Ishikawa (cell line): ENCODE data around the gene GHRHR.

Source experiments
- CEBPB ChIP-seq: IDR thresholded peaks from 2 replicates; pipeline ENCODE4 v1.6.1; 2012
- CREB1 ChIP-seq: IDR thresholded peaks from 2 replicates; pipeline ENCODE4 v1.6.1; 2012; ENCODE audit warnings: low read depth
- EGR1 ChIP-seq: IDR thresholded peaks from 2 replicates; pipeline ENCODE4 v1.6.1; 2012
- EP300 ChIP-seq: IDR thresholded peaks from 2 replicates; pipeline ENCODE4 v1.6.1; 2012; ENCODE audit warnings: borderline replicate concordance
- FOXM1 ChIP-seq: IDR thresholded peaks from 2 replicates; pipeline ENCODE4 v1.6.1; 2012; ENCODE audit warnings: low read depth, borderline replicate concordance
- RAD21 ChIP-seq: IDR thresholded peaks from 2 replicates; pipeline ENCODE4 v1.6.1; 2012; ENCODE audit warnings: low read depth
- TAF1 ChIP-seq: IDR thresholded peaks from 2 replicates; pipeline ENCODE4 v1.6.1; 2012; ENCODE audit warnings: low read depth, mild to moderate bottlenecking
- TCF12 ChIP-seq: IDR thresholded peaks from 2 replicates; pipeline ENCODE4 v1.6.1; 2012; ENCODE audit warnings: low read depth
- TEAD4 ChIP-seq: IDR thresholded peaks from 2 replicates; pipeline ENCODE4 v1.6.1; 2012
- YY1 ChIP-seq: IDR thresholded peaks from 2 replicates; pipeline ENCODE4 v1.6.1; 2012; ENCODE audit warnings: low read depth
- TF ChIP-seq, protein P1 (sequence below): IDR thresholded peaks from 2 replicates; pipeline ENCODE4 v1.6.1; 2012; ENCODE audit warnings: low read depth, mild to moderate bottlenecking
- TF ChIP-seq, protein P2 (sequence below): IDR thresholded peaks from 2 replicates; pipeline ENCODE4 v1.6.1; 2012

DNA sequence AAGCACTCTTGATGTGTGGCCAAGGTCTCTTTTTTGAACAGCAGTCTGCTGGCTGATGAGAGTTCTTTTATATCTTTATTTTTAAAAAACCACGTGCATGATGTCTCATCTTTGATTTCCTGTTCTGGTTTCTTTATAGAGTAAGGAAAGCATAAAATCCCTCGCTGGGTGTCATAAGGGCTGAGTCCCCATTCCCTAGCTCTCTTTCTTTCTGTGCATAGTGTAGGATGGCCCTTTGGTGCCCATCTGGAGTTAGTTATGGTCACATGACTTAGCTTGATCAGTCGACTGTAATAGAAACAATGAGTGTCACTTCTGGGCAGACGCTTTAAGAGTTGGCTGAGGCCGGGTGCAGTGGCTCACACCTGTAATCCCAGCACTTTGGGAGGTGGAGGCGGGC lies 38.5 kb downstream of the GHRHR start:
- TF ChIP-seq YY1 (no peak), RAD21 (no peak), FOXM1 (no peak), TAF1 (no peak), CEBPB (no peak), EP300 (no peak), EGR1 (no peak), TCF12 (no peak), CREB1 (no peak), TEAD4 (no peak)
- TF ChIP-seq, protein P1, sequence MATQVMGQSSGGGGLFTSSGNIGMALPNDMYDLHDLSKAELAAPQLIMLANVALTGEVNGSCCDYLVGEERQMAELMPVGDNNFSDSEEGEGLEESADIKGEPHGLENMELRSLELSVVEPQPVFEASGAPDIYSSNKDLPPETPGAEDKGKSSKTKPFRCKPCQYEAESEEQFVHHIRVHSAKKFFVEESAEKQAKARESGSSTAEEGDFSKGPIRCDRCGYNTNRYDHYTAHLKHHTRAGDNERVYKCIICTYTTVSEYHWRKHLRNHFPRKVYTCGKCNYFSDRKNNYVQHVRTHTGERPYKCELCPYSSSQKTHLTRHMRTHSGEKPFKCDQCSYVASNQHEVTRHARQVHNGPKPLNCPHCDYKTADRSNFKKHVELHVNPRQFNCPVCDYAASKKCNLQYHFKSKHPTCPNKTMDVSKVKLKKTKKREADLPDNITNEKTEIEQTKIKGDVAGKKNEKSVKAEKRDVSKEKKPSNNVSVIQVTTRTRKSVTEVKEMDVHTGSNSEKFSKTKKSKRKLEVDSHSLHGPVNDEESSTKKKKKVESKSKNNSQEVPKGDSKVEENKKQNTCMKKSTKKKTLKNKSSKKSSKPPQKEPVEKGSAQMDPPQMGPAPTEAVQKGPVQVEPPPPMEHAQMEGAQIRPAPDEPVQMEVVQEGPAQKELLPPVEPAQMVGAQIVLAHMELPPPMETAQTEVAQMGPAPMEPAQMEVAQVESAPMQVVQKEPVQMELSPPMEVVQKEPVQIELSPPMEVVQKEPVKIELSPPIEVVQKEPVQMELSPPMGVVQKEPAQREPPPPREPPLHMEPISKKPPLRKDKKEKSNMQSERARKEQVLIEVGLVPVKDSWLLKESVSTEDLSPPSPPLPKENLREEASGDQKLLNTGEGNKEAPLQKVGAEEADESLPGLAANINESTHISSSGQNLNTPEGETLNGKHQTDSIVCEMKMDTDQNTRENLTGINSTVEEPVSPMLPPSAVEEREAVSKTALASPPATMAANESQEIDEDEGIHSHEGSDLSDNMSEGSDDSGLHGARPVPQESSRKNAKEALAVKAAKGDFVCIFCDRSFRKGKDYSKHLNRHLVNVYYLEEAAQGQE: no peak
- TF ChIP-seq, protein P2, sequence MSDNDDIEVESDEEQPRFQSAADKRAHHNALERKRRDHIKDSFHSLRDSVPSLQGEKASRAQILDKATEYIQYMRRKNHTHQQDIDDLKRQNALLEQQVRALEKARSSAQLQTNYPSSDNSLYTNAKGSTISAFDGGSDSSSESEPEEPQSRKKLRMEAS: no peak
